Measurements from ENCODE around the gene DACT1. TPM values are rescaled to one million over a fixed set of nuclear protein-coding genes. Genes with fewer than 3 reads are reported as not detected.

Gene DACT1
- total RNA-seq, 1 donor: 6.9 TPM

- no peak overlapping the region for H3K4me3 ChIP-seq (ENCODE audit: low read depth, low read length)
- no peak for DNase-seq (ENCODE audit: low read depth)
- no peak for TF ChIP-seq CTCF (IDR thresholded peaks at IDR 0.05; ENCODE audit: insufficient read depth, low read depth, low read length)
These were observed 3.2 kb downstream of the DACT1 start for GRCh38 chr14:58640959-58641358.

- no peak overlapping the region for H3K4me3 ChIP-seq (ENCODE audit: low read depth, low read length)
- TF ChIP-seq CTCF (IDR thresholded peaks at IDR 0.05; ENCODE audit: insufficient read depth, low read depth, low read length): peak; percentile 16
- DNase-seq (ENCODE audit: low read depth): no peak
These were observed 3.7 kb downstream of the DACT1 start for GRCh38 chr14:58641509-58641908.

- peak; percentile 6 for DNase-seq (ENCODE audit: low read depth)
- no peak for TF ChIP-seq CTCF (IDR thresholded peaks at IDR 0.05; ENCODE audit: insufficient read depth, low read depth, low read length)
- no peak overlapping the region for H3K4me3 ChIP-seq (ENCODE audit: low read depth, low read length)
These were observed 5.6 kb downstream of the DACT1 start for GRCh38 chr14:58643366-58643765.

- no peak overlapping the region for H3K4me3 ChIP-seq (ENCODE audit: low read depth, low read length)
- no peak for TF ChIP-seq CTCF (IDR thresholded peaks at IDR 0.05; ENCODE audit: insufficient read depth, low read depth, low read length)
- DNase-seq (ENCODE audit: low read depth): no peak
These were observed 7.9 kb downstream of the DACT1 start for GRCh38 chr14:58645641-58646040.

- no peak for TF ChIP-seq CTCF (IDR thresholded peaks at IDR 0.05; ENCODE audit: insufficient read depth, low read depth, low read length)
- no peak for DNase-seq (ENCODE audit: low read depth)
- no peak overlapping the region for H3K4me3 ChIP-seq (ENCODE audit: low read depth, low read length)
These were observed 8.7 kb downstream of the DACT1 start for GRCh38 chr14:58646479-58646878.

- H3K4me3 ChIP-seq (ENCODE audit: low read depth, low read length): no peak overlapping the region
- no peak for TF ChIP-seq CTCF (IDR thresholded peaks at IDR 0.05; ENCODE audit: insufficient read depth, low read depth, low read length)
- no peak for DNase-seq (ENCODE audit: low read depth)
These were observed 10.0 kb downstream of the DACT1 start for GRCh38 chr14:58647777-58648176.

- H3K4me3 ChIP-seq (ENCODE audit: low read depth, low read length): no peak overlapping the region
- no peak for DNase-seq (ENCODE audit: low read depth)
- TF ChIP-seq CTCF (IDR thresholded peaks at IDR 0.05; ENCODE audit: insufficient read depth, low read depth, low read length): no peak
These were observed 13.1 kb downstream of the DACT1 start for GRCh38 chr14:58650857-58651256.

Measured in fibroblast of villous mesenchyme (primary cell).